Measurements from ENCODE around the gene FZD1.

Gene FZD1

DNA sequence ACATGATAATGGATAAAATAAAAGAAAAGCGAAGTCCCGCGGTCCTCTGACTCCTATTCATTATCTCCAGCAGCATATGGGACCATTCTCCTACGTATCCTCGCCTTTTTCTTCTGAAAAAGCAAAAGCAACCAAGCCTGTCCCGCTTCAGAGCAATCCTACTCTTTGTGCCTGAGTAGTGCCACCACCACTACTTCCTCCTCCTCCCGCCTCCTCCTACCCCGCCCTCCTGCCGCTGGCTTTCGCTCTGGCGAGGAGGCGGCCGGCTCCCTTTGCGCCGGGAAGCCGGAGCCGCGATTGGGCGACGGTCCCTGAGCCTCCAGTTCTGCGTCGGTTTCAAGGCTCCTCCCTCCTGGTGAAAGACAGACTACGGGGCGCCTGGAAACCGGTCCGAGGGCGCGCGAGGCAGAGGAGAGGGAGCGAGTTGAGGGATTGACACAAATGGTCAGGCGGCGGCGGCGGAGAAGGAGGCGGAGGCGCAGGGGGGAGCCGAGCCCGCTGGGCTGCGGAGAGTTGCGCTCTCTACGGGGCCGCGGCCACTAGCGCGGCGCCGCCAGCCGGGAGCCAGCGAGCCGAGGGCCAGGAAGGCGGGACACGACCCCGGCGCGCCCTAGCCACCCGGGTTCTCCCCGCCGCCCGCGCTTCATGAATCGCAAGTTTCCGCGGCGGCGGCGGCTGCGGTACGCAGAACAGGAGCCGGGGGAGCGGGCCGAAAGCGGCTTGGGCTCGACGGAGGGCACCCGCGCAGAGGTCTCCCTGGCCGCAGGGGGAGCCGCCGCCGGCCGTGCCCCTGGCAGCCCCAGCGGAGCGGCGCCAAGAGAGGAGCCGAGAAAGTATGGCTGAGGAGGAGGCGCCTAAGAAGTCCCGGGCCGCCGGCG, at the start of gene FZD1:
TSS of gene FZD1 (plus strand) at position 388 of the 878 bp plus-strand sequence. CDS start at position 836, 448 bp downstream.
- peak; percentile 97 for DNase-seq (ENCODE audit: low spot score)

- DNase-seq (ENCODE audit: low spot score): no peak
Measured at GRCh38 chr7:91226411-91226810, 37.8 kb upstream of the FZD1 start.

- no peak for DNase-seq (ENCODE audit: low spot score)
Measured at GRCh38 chr7:91228327-91228726, 35.9 kb upstream of the FZD1 start.

GRCh38 chr7:91228927-91229558, 35.2 kb upstream of the FZD1 start:
- no peak for DNase-seq (ENCODE audit: low spot score)

- no peak for DNase-seq (ENCODE audit: low spot score)
Measured at GRCh38 chr7:91230100-91230499, 34.1 kb upstream of the FZD1 start.

DNA sequence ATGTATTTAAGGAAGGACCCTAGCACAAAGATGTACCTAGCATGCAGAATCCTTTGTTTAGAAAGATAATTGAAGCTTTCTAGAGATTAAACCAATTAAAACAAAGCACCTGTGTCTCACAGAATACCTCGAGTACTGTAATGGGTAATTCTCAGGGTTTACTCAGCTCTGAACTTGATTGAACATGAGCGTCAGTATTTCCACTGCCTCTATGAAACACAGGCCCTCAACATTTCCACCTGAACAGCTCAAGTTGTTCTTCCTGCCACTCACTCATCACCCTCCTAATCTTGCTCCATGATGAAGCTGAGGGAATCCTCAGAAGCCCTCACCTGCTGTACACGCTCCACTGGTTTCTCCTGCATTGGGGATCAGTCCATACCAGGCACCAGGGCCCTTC, 33.7 kb upstream of the FZD1 start:
- no peak for DNase-seq (ENCODE audit: low spot score)

- DNase-seq (ENCODE audit: low spot score): no peak
Measured at GRCh38 chr7:91233212-91233611, 31.0 kb upstream of the FZD1 start.

DNA sequence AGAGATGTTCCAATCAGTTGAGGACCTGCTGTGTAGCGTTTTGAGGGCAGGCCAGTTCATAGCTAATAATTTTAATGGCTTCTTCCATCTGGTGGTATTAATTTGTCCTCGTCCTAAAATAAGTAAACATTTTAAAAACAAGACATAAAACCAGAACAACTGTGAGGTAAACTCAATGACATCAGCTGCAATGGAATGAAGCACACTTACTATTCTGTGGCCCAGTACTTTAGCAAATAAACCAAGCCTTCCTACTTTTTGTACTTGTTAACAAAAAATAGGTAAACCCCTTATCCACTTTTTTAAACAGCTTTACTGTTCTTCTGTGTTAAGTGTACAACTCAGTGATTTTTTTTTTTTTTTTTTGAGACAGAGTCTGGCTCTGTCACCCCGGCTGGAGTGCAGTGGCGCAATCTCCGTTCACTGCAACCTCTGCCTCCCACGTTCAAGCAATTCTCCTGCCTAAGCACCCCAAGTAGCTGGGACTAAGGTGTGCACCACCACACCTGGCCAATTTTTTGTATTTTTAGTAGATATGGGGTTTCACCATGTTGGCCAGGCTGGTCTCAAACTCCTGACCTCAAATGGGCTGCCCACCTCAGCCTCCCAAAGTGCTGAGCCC, 28.9 kb upstream of the FZD1 start:
- DNase-seq (ENCODE audit: low spot score): no peak

DNA sequence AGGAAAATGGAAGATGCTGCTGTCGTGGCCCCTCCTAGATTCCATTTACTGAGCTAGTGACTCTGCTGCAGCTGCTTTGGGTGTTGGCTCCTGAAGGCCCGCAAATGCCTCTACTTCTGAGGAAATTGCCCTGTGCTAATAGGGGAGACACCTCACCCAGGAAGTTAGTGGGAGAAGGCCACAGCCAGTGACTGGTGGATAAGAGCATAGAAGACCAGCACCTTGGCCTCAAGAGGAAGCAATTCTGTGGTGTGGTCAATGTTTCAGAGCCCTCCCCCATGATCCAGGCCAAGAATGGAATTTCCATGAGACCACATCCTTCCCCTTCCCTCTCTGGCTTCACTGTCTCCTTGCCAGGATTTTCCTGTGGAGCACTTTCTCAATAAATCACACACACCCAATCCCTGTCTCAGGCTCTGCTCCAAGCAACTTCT, 25.0 kb upstream of the FZD1 start:
- no peak for DNase-seq (ENCODE audit: low spot score)

DNA sequence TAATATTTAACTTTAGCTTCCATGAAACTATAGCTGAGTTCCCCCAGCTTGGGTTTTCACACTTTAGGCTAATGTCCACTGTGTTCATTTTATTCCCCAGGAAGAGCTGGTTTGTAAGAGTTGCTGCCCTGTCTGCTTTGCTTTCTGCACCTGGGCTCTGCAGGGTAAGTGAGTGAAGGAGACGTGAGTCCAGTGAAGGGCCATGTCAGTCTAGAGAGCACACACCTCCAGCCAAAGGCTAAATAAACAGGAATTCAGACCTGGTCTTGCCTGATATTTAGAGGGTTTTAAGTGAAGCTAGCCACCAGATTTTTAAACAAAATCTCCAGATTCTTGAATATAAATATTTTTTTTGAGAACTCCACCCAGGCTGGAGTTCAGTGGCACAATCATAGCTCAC, 24.5 kb upstream of the FZD1 start:
- no peak for DNase-seq (ENCODE audit: low spot score)

GRCh38 chr7:91240376-91240941, 23.8 kb upstream of the FZD1 start:
- DNase-seq (ENCODE audit: low spot score): no peak

DNA sequence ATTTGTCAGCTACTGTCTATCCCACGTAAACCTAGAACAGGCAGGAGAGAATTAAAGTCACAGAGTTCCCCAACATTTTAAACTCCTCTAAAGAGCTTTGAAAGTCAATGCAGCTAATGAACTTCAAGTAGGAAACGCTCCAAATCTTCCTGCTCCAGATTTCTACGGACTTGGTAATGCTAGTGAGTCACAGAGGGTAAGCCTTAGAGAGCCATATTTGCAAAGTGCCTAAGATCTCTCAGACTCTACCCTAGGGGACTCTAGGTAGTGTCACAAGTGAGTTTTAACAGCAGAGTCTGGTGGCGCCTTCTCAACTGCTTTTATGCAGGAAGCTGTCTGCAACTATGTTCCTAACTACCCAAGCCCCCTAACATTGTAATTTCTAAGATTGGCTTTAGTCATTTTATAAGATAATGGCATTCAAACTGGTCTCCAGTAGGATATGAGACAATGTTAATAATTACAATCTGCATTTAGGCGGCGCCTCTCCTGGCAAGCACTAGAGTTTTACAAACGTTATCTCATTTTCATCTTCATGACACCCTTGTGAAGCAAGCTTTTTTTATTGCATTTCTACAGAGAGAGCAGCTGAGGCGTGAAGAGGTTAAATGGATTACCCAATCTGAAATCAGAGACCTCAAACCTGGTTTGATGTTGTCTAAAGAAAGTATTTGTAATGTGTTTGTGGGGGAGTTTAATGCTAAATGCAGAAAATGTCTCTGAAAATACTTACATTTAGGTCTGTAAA, 22.0 kb upstream of the FZD1 start:
- no peak for DNase-seq (ENCODE audit: low spot score)

DNA sequence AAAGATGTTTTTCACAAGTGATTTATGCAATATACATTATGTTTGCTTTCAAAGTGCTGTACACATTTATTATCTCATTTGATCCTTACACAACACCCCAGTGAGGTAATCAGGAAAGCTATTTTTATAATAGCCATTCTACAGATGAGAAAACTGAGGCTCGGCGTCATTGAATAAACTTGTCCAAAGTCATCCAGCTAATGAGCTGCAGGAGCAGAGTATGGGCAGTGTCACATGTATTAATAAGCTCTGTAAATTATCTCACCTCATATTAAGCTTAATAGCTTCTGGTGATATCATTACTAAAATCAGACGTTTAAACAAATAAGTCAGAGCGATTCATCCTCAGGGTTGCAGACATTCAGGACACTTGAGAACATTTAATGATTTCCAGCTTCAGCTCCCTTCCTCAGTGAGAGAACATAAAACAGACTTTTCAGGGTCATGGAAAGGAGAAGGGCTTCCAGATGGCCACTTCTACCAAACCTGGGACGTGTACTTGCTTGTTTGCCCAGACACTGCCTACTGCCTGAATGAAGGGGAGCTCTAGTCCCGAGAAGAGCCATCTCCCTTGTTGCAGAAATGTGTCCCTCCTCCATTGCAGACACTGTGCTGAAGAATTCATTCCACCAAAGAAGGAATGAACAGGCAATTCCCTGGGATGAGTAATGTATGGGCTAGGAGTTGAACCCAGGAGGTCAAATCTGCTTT, 20.5 kb upstream of the FZD1 start:
- no peak for DNase-seq (ENCODE audit: low spot score)

DNA sequence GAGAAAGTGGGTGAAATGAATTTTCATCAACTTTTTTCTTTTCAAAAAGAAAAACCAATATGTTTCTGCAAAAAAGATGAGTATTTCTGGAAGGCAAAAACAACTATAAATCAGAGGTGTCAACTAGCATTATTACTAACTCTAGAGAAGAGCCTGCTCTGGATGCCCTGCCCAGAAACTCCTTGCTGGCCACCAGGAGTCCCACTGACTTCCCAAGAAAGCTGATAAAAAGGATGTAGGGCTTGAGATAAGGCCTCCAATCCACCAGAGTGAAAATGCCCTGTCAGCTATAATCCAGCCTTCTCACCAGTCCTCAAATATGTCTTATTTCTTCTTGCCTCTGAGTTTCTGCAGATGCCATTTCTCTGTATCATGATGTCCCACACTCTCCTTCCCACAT, 16.7 kb upstream of the FZD1 start:
- no peak for DNase-seq (ENCODE audit: low spot score)

DNA sequence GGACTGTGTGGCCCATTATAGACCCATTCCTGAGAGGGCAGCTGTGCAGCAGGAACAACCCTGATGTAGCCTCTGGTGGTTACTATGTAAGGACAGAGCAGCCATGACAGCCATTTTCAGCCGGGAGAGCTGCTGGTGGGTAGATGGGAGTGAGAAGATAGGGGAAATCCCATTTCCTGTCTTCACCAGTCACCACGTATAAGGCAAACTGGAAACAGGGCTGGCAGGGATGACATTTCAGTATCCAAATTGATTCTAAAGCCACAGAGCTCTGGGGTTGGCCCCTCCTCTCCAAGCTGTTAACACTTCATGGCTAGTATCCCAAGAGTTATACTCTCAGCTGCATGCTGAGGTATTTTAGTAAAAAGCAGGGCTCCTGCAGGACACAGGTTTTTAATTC, 15.2 kb upstream of the FZD1 start:
- no peak for DNase-seq (ENCODE audit: low spot score)

DNA sequence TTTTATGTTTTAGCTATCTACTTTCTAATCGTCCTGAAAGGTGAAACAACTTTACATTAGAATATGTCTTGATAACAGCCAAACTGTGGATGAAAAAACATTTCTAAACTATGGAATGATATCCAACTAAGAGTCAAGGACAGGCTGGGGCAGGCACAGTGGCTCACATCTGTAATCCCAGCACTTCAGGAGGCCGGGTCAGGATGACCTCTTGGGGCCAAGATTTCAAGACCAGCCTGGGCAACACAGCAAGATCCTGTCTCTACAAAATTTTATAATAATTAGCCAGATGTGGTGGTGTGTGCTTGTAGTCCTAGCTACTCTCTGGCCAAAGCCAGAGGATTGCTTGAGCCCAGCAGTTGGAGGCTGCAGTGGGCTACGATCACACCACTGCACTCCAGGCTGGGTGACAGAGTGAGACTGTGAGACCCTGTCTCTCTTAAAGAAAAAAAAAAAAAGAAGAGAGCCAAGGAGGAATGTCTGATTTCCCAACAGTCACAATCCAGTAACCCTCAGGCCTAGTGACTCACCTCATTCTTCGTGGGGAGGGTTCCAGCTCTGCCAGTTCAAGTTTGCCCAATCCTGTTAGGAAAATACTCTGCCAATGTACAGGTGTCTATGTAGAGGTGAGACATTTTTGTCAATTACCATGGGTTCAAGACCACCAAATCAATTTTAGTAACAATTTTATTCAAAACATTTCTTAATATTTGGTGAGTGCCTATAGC, 14.6 kb upstream of the FZD1 start:
- no peak for DNase-seq (ENCODE audit: low spot score)

- DNase-seq (ENCODE audit: low spot score): no peak
Measured at GRCh38 chr7:91250706-91251105, 13.5 kb upstream of the FZD1 start.

- no peak for DNase-seq (ENCODE audit: low spot score)
Measured at GRCh38 chr7:91251877-91252276, 12.4 kb upstream of the FZD1 start.

DNA sequence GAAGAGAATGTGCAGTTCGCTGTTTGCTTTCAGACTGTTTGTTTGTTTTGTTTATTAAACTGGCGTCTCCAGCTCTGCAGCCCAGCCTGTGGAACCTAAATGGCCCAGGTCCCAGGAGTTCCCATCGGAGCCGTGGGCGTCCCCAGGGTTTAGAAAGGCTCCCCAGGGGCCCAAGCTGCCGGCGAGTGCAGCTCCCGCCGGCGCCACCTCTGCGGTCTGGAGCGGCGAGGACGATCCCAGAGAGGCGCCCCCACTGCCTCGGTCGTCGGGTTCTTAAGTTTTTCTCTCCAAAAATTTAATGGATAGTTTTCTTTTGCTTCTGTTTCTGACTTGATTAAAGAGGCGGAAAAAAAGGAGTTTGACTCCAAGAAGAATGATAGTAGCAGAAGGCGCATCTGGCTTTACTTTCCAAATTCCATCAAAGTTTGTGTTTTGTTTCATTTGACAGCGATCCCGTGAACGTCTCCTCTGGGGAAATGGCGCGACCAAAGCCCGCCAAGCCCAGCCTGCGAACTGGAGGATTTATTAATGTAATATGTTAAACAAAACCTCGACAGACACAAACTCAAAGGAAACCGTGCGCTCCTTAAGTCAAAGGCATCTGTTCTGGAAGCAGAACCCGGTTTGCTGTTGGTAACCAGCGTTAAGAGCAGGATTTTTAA, 718 bp upstream of the FZD1 start:
- peak; percentile 45 for DNase-seq (ENCODE audit: low spot score)

All from globus pallidus (tissue), 1 donor.